Measurements from ENCODE around the gene NPRL2.

Gene NPRL2

DNA sequence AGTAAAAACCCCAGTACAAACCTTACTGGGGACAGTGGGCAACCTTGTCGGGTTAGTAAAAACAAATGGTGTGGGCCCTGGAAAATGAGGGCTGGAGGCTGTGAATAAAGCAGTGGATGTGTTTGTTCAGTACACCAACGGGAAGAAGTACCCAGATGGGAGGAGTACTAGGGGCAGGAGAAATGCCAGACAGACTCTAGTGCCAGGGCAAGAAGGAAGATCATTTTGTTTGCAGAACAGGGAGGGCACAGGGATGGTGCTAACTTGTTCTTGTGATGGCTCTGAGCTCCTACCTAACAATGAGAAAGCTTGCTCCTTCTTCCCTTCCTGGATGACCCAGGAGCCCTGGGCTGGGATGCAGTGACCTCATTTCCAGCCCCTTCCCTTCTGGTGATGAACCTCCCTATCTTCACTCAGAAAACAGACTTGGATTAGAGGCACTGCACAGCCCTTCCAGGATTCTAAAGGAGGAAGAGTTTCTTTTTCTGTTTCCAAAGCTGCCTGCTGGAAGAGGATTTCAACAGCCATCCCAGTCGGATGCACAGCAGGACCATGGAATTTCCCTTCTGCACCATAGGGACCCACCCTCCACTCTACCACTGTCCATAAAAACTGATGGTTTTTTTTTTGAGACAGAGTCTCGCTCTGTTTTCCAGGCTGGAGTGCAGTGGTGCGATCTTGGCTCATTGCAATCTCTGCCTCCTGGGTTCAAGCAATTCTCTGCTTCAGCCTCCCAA, 16.1 kb downstream of the NPRL2 start:
- TF ChIP-seq CTCF (IDR thresholded peaks at IDR 0.05; ENCODE audit: insufficient read depth, low read length, poor library complexity, severe bottlenecking) = no peak
- DNase-seq (ENCODE audit: extremely low read depth, insufficient read length) = no peak
- H3K36me3 ChIP-seq (ENCODE audit: control insufficient read depth, insufficient read depth, low read length) = peaks cover 30% of the 10 kb centered on the region
- H3K27me3 ChIP-seq (replicated peaks; ENCODE audit: control insufficient read depth, insufficient read depth, low read length) = no peaks in the 10 kb centered on the region
- H3K4me3 ChIP-seq (replicated peaks; ENCODE audit: low read depth, low read length) = no peak overlapping the region

DNA sequence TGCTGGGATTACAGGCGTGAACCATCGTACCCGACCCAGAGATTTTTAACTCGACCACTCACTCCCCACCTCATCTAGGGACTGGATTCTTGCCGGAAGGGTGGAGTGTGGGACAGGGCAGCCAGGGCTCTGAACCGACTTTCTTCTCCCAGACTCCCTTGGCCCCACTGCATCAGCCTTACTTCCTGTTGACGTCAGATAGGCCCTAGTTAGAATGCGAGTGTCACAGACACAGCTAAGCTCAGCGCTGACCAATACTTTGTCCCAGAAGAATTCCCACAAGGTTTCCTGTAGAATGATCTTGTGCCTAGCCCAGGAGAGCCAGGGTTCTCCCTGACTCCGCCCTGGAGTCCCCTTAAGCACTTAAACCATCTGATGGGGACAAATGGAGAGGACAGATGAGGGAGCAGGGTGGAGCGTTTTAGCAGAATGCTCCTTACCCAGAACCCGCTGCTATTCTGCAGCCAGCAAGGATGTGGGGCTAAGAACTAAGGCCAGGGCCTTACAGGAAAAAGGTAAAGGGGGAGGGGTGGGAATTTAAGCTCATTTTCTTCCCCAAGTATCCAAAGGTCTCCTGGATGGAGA, 16.7 kb downstream of the NPRL2 start:
- no peak overlapping the region for H3K4me3 ChIP-seq (replicated peaks; ENCODE audit: low read depth, low read length)
- no peak for TF ChIP-seq CTCF (IDR thresholded peaks at IDR 0.05; ENCODE audit: insufficient read depth, low read length, poor library complexity, severe bottlenecking)
- no peak for DNase-seq (ENCODE audit: extremely low read depth, insufficient read length)
- H3K27me3 ChIP-seq (replicated peaks; ENCODE audit: control insufficient read depth, insufficient read depth, low read length) = no peaks in the 10 kb centered on the region
- H3K36me3 ChIP-seq (ENCODE audit: control insufficient read depth, insufficient read depth, low read length) = peaks cover 30% of the 10 kb centered on the region

DNA sequence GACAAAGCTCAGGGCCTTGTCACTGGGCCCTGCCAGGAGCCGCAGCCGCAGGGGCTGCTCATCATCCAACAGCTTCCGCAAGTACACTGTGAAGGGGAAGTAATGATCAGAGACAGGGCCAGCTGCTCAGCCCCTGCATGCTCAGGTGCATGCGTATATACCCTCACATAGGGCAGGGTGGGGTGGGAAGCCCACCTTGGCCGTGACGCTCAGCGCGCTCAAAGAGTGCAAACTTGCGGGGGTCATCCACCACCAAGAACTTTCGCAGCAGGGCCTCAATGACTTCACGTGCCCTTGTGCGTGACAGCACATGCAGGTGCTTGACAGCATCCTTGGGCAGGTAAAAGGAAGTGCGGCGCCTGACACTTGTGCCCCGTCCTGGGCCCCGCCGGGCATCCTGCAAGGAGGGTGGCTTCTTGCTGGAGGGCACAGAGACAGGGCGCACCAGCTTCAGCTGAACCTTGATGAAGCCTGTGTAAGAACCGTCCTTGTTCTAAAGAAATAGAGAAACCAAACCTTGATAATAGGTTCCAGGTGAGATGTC, 19.1 kb downstream of the NPRL2 start:
- Histone ChIP-seq H3K36me3 (ENCODE audit: control insufficient read depth, insufficient read depth, low read length) (peaks cover 30% of the 10 kb centered on the region), H3K27me3 (replicated peaks; ENCODE audit: control insufficient read depth, insufficient read depth, low read length) (no peaks in the 10 kb centered on the region), H3K4me3 (replicated peaks; ENCODE audit: low read depth, low read length) (no peak overlapping the region)
- no peak for TF ChIP-seq CTCF (IDR thresholded peaks at IDR 0.05; ENCODE audit: insufficient read depth, low read length, poor library complexity, severe bottlenecking)
- no peak for DNase-seq (ENCODE audit: extremely low read depth, insufficient read length)

- TF ChIP-seq CTCF (IDR thresholded peaks at IDR 0.05; ENCODE audit: insufficient read depth, low read length, poor library complexity, severe bottlenecking) = no peak
- no peak for DNase-seq (ENCODE audit: extremely low read depth, insufficient read length)
- H3K4me3 ChIP-seq (replicated peaks; ENCODE audit: low read depth, low read length) = no peak overlapping the region
- peaks cover 33% of the 10 kb centered on the region for H3K36me3 ChIP-seq (ENCODE audit: control insufficient read depth, insufficient read depth, low read length)
- H3K27me3 ChIP-seq (replicated peaks; ENCODE audit: control insufficient read depth, insufficient read depth, low read length) = no peaks in the 10 kb centered on the region
These were observed 20.2 kb downstream of the NPRL2 start for GRCh38 chr3:50330330-50330729.

GRCh38 chr3:50327943-50328691, 22.5 kb downstream of the NPRL2 start, which contains the start of gene TUSC2:
TSS of gene TUSC2 (minus strand) at chr3:50328223. CDS start at chr3:50328099, 124 bp downstream.
- peaks cover 30% of the 10 kb centered on the region for H3K36me3 ChIP-seq (ENCODE audit: control insufficient read depth, insufficient read depth, low read length)
- peak; percentile 90 for DNase-seq (ENCODE audit: extremely low read depth, insufficient read length)
- H3K4me3 ChIP-seq (replicated peaks; ENCODE audit: low read depth, low read length) = peak within 1 kb of the TSS; percentile 90
- TF ChIP-seq CTCF (IDR thresholded peaks at IDR 0.05; ENCODE audit: insufficient read depth, low read length, poor library complexity, severe bottlenecking) = no peak
- no peaks in the 10 kb centered on the region for H3K27me3 ChIP-seq (replicated peaks; ENCODE audit: control insufficient read depth, insufficient read depth, low read length)

All from GM06990 (cell line).